Loucy (cell line): Measurements from ENCODE around the gene ZNF513.
"Not testable (repeated sequence)": the region's sequence is repeated elsewhere in the genome, so short reads cannot be mapped to it uniquely, and the experiment has no call there.

Experiments
- EZH2phosphoT487 ChIP-seq: fragments of 200-600 bp; IDR thresholded peaks from 2 replicates; pipeline ENCODE4 v1.6.1; 2018; ENCODE audit warnings: antibody characterized with exemption, mild to moderate bottlenecking, moderate library complexity, borderline replicate concordance
- TF ChIP-seq, protein P1 (sequence below): fragments of 200-600 bp; sonication (generic); conservative IDR thresholded peaks from 2 replicates; pipeline ENCODE4 v1.5.1; 2014; ENCODE audit warnings: mild to moderate bottlenecking, antibody characterized with exemption, low read length

- TF ChIP-seq, protein P1, sequence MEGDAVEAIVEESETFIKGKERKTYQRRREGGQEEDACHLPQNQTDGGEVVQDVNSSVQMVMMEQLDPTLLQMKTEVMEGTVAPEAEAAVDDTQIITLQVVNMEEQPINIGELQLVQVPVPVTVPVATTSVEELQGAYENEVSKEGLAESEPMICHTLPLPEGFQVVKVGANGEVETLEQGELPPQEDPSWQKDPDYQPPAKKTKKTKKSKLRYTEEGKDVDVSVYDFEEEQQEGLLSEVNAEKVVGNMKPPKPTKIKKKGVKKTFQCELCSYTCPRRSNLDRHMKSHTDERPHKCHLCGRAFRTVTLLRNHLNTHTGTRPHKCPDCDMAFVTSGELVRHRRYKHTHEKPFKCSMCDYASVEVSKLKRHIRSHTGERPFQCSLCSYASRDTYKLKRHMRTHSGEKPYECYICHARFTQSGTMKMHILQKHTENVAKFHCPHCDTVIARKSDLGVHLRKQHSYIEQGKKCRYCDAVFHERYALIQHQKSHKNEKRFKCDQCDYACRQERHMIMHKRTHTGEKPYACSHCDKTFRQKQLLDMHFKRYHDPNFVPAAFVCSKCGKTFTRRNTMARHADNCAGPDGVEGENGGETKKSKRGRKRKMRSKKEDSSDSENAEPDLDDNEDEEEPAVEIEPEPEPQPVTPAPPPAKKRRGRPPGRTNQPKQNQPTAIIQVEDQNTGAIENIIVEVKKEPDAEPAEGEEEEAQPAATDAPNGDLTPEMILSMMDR, result not testable (repeated sequence)
- TF ChIP-seq EZH2phosphoT487, result not testable (repeated sequence)
Observed at GRCh38 chr2:27425039-27425438, 44.5 kb upstream of the ZNF513 start.
